GM12878 (cell line): ENCODE results near the gene ITFG1. TPM values are rescaled to one million over a fixed set of nuclear protein-coding genes. Genes with fewer than 3 reads are reported as not detected.
"Not testable (repeated sequence)": the region's sequence is repeated elsewhere in the genome, so short reads cannot be mapped to it uniquely, and the experiment has no call there.

Source experiments
- ATAC-seq: fragments of 200-7000 bp; cut with Tn5 transposase; 3 replicates; pipeline ENCODE4 v1.9.1; 2020; ENCODE audit warnings: mild to moderate bottlenecking, moderate library complexity
- BruUV-seq: library from RNA; stranded (reverse); fragments of 400-500 nt; replicated peaks from 2 replicates; lab custom pipeline; 2021; lab: Mats Ljungman, UMichigan
- CTCF ChIA-PET: fragments of 300-600 bp; sonication (Branson Sonifier 250); formaldehyde crosslinking; extraction: SDS; loops from one replicate; lab custom pipeline; 2021; ENCODE audit warnings: inconsistent platforms; lab: Yijun Ruan, JAX
- POLR2A ChIA-PET: fragments of 350-600 bp; formaldehyde crosslinking; extraction: SDS; loops from one replicate; lab custom pipeline; 2021; ENCODE audit warnings: inconsistent platforms; lab: Charles Lee
- RAD21 ChIA-PET: fragments of 300-600 bp; sonication (Branson Sonifier 250); formaldehyde crosslinking; loops from one replicate; lab custom pipeline; 2023; ENCODE audit warnings: antibody characterized with exemption; ENCODE audit not compliant: unreplicated experiment; lab: Charles Lee
- SMC1A ChIA-PET: fragments of 300-600 bp; sonication (Branson Sonifier 250); formaldehyde crosslinking; loops from one replicate; lab custom pipeline; 2023; ENCODE audit not compliant: unreplicated experiment, uncharacterized antibody; lab: Charles Lee
- DNase-seq: peaks from one replicate; pipeline ENCODE4 v3.0.0-alpha.2; 2011; ENCODE audit warnings: low read depth, low spot score
- FAIRE-seq: peaks from 3 replicates; lab custom pipeline; 2011; peaks lifted over from hg19 to GRCh38; lab: Jason Lieb, UNC
- H2AFZ ChIP-seq: 2 replicates; pipeline ENCODE4 v1.6.0; 2011; ENCODE audit warnings: low read depth, low read length, control low read depth; ENCODE audit not compliant: control insufficient read depth
- H3K27ac ChIP-seq: 2 replicates; pipeline ENCODE4 v1.5.1; 2011; ENCODE audit warnings: control low read depth; ENCODE audit not compliant: control insufficient read depth, insufficient read depth
- H3K27me3 ChIP-seq, 2 experiments: replicated peaks in 1 of 2; 2 replicates each; pipeline versions ENCODE4 v1.6.0 to v1.6.1; 2011; ENCODE audit warnings: low read length in 1 of 2; ENCODE audit not compliant: control insufficient read depth in 2 of 2, insufficient read depth in 2 of 2
- H3K36me3 ChIP-seq, 2 experiments: 2 replicates each; pipeline ENCODE4 v1.5.1; 2011; ENCODE audit warnings: low read length in 1 of 2; ENCODE audit not compliant: control insufficient read depth in 2 of 2, insufficient read depth in 2 of 2
- H3K4me1 ChIP-seq: 2 replicates; pipeline ENCODE4 v1.6.1; 2011; ENCODE audit warnings: mild to moderate bottlenecking, low read length, moderate library complexity, mixed read lengths; ENCODE audit not compliant: control insufficient read depth, insufficient read depth
- H3K4me2 ChIP-seq: 2 replicates; pipeline ENCODE4 v1.6.0; 2011; ENCODE audit warnings: control low read depth; ENCODE audit not compliant: control insufficient read depth, insufficient read depth
- H3K4me3 ChIP-seq: fragments of 200-600 bp; sonication (generic); 2 replicates; pipeline ENCODE4 v1.5.1; 2016
- H3K79me2 ChIP-seq: 2 replicates; pipeline ENCODE4 v1.6.0; 2011; ENCODE audit warnings: low read length; ENCODE audit not compliant: control insufficient read depth, insufficient read depth
- H3K9ac ChIP-seq: 2 replicates; pipeline ENCODE4 v1.8.0; 2011; ENCODE audit warnings: low read length, control low read depth, mixed read lengths; ENCODE audit not compliant: control insufficient read depth, insufficient read depth
- H3K9me3 ChIP-seq: replicated peaks from 3 replicates; pipeline ENCODE4 v1.5.1; 2011; ENCODE audit warnings: mild to moderate bottlenecking, low read length; ENCODE audit not compliant: control insufficient read depth, insufficient read depth
- H4K20me1 ChIP-seq: 2 replicates; pipeline ENCODE4 v1.6.0; 2011; ENCODE audit not compliant: control insufficient read depth, insufficient read depth
- BCL11A ChIP-seq: IDR thresholded peaks from 2 replicates; pipeline ENCODE4 v1.6.1; 2011; ENCODE audit warnings: low read depth, low read length
- IRF5 ChIP-seq: fragments of 450-650 bp; IDR thresholded peaks from 2 replicates; pipeline ENCODE4 v1.6.1; 2017; ENCODE audit warnings: borderline replicate concordance
- MTA2 ChIP-seq: fragments of 450-650 bp; IDR thresholded peaks from 2 replicates; pipeline ENCODE4 v1.6.1; 2016; ENCODE audit warnings: low read depth, mild to moderate bottlenecking, moderate library complexity
- PAX5 ChIP-seq: IDR thresholded peaks from 2 replicates; pipeline ENCODE4 v1.6.1; 2011; ENCODE audit warnings: low read depth, low read length, borderline replicate concordance
- SMC3 ChIP-seq: IDR thresholded peaks from 2 replicates; pipeline ENCODE4 v1.6.1; 2011; ENCODE audit warnings: low read length, improper control_type of control experiment, borderline replicate concordance
- SRF ChIP-seq, 2 experiments: IDR thresholded peaks; 2 replicates each; pipeline ENCODE4 v1.6.1; 2011; ENCODE audit warnings: low read depth in 2 of 2, low read length in 2 of 2, mild to moderate bottlenecking in 1 of 2, moderate library complexity in 1 of 2
- STAT3 ChIP-seq: IDR thresholded peaks from 2 replicates; pipeline ENCODE4 v1.6.1; 2011; ENCODE audit warnings: low read depth, low read length, improper control_type of control experiment
- ZBTB33 ChIP-seq: fragments of 450-650 bp; IDR thresholded peaks from 2 replicates; pipeline ENCODE4 v1.6.1; 2017; ENCODE audit warnings: mild to moderate bottlenecking
- ZBTB4 ChIP-seq: fragments of 450-650 bp; formaldehyde crosslinking; IDR thresholded peaks from 2 replicates; pipeline ENCODE4 v1.4.0; 2022; ENCODE audit warnings: mild to moderate bottlenecking, moderate library complexity
- WGBS: methylation state at CpG from one replicate; pipeline ENCODE4 v1.1.6; 2016; ENCODE audit warnings: low lambda C conversion rate; ENCODE audit not compliant: insufficient replicate concordance, insufficient coverage; ENCODE audit errors: missing lambda C conversion rate; 5-methylcytosine and 5-hydroxymethylcytosine counted together
- in situ Hi-C: fragments of 300-500 bp; cut with MboI; formaldehyde crosslinking; loops from 9 replicates; pipeline ENCODE4 v1.14.3; 2018; ENCODE audit warnings: mixed read lengths
- intact Hi-C: fragments of 100-400 bp; cut with micrococcal nuclease; formaldehyde crosslinking; loops from one replicate; pipeline ENCODE4 v1.14.2; 2022; ENCODE audit not compliant: unreplicated experiment
- polyA plus RNA-seq, 11 experiments: library from polyadenylated mRNA; depleted of rRNA in 4 of 11; unstranded in 6 of 11; stranded (reverse) in 5 of 11; fragments of >200 nt; fragmentation: Nextera tagmentation in 4 of 11; fragmentation: Illumina TruSeq in 1 of 11; extraction: Ambion mirVana in 4 of 11; extraction: Trizol in 1 of 11; gene quantifications; 1 replicate in 1 of 11; 2 replicates in 10 of 11; pipeline versions ENCODE4 v1.2.1 to v1.2.3, GENCODE V29; 2011 to 2016; ENCODE audit warnings: inconsistent platforms in 2 of 11, missing spikeins in 2 of 11, low read depth in 1 of 11
- total RNA-seq, 4 experiments: library from RNA; depleted of rRNA in 3 of 4; stranded (reverse); fragments of >200 nt in 3 of 4; fragmentation: Illumina TruSeq in 1 of 4; extraction: Trizol in 1 of 4; gene quantifications; 2 replicates each; pipeline versions ENCODE4 v1.2.1 to v1.2.3, GENCODE V29; 2013 to 2021
- TF ChIP-seq, protein P1 (sequence below): fragments of 450-650 bp; IDR thresholded peaks from 2 replicates; pipeline ENCODE4 v1.6.1; 2016; ENCODE audit warnings: mild to moderate bottlenecking

The ITFG1 gene
- total and polyA plus RNA-seq, 10 of the 15 experiments (the other 5 are each of a cell fraction or from before 2014, with no cell fraction given) = 9.3 to 56.3 (median 28.6) TPM

DNA sequence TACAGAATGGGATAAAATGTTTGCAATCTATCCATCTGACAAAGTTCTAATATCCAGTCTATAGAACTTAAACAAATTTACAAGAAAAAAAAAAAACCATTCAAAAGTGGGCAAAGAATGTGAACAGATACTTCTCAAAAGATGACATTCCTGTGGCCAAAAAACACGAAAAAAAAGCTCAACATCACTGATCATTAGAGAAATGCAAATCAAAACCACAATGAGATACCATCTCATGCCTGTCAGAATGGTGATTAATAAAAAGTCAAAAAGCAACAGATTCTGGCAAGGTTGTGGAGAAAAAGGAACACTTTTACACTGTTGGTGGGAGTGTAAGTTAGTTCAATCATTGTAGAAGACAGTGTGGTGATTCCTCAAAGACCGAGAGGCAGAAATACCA, 26.6 kb downstream of the ITFG1 start:
- H2AFZ ChIP-seq, H3K27me3 ChIP-seq, H4K20me1 ChIP-seq, H3K9me3 ChIP-seq, H3K4me1 ChIP-seq, DNase-seq, BruUV-seq, H3K4me2 ChIP-seq, H3K9ac ChIP-seq, H3K27ac ChIP-seq, CTCF ChIA-PET, FAIRE-seq, H3K4me3 ChIP-seq, in situ Hi-C loops, RAD21 ChIA-PET, intact Hi-C loops, ATAC-seq, H3K36me3 ChIP-seq, H3K79me2 ChIP-seq: not testable (repeated sequence)
- TF ChIP-seq, protein P1, sequence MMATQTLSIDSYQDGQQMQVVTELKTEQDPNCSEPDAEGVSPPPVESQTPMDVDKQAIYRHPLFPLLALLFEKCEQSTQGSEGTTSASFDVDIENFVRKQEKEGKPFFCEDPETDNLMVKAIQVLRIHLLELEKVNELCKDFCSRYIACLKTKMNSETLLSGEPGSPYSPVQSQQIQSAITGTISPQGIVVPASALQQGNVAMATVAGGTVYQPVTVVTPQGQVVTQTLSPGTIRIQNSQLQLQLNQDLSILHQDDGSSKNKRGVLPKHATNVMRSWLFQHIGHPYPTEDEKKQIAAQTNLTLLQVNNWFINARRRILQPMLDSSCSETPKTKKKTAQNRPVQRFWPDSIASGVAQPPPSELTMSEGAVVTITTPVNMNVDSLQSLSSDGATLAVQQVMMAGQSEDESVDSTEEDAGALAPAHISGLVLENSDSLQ = peak; percentile 77
- peak; percentile 19; the same call in 1 of the 2 replicates for TF ChIP-seq MTA2
- ChIA-PET SMC1A (interaction anchor here (0.6 to 1.8 kb wide), 2 partner anchors 17 to 41 kb away, joined by 3 to 4 read pairs; no protein-coding TSS in a partner anchor), POLR2A (interaction anchor here (0.6 kb wide), 1 partner anchor 11 kb away, joined by 5 read pairs; no protein-coding TSS in a partner anchor)
- 44% methylated on average over 2 of the region's 2 CpGs for WGBS

DNA sequence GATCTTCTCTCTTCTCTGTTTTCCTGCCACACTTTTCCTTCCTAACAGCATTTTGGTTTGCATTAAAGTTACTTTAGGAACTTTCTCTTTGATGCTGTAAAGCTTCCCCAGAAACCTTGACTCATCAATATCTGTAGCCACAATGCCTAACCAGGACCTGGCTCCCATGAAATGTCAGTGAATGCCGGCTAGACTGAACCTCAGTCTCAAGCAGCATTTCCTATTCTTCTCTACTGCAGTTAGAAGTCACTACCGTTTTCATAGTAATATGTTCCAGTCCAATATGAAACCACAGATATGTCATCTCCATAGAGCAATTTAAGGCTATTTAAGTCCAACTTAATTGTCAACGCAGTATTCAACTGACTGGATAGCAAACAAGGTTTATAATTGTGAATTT, 28.9 kb downstream of the ITFG1 start:
- no peaks in the 10 kb centered on the region for H3K9me3 ChIP-seq
- H3K4me1 ChIP-seq = no peaks in the 10 kb centered on the region
- no peaks in the 10 kb centered on the region for H4K20me1 ChIP-seq
- no peak for ATAC-seq
- no peak overlapping the region for H2AFZ ChIP-seq
- intact Hi-C loops = no loop called here
- 96% methylated on average over 3 of the region's 3 CpGs for WGBS
- no peaks in the 10 kb centered on the region; the same call in 1 of the 2 replicates for H3K79me2 ChIP-seq
- H3K4me3 ChIP-seq = no peak overlapping the region
- H3K36me3 ChIP-seq = peaks cover 0 to 9% of the 10 kb centered on the region in 2 experiments; a peak in 2 of 4 replicates
- SMC1A ChIA-PET = no interaction called here
- no peak for DNase-seq
- H3K9ac ChIP-seq = no peak overlapping the region
- POLR2A ChIA-PET = no interaction called here
- H3K27me3 ChIP-seq = no peaks in the 10 kb centered on the region
- no peak for FAIRE-seq
- BruUV-seq = no TSS peak
- RAD21 ChIA-PET = no interaction called here
- CTCF ChIA-PET = no interaction called here
- in situ Hi-C loops = no loop called here
- no peak overlapping the region for H3K4me2 ChIP-seq
- H3K27ac ChIP-seq = no peak overlapping the region
- no peak for TF ChIP-seq PAX5
- no peak for TF ChIP-seq IRF5
- no peak for TF ChIP-seq SRF (IDR thresholded peaks at IDR 0.05; ENCODE audit: low read depth in 2 of 2, low read length in 2 of 2)
- TF ChIP-seq STAT3 = no peak
- TF ChIP-seq SMC3 = no peak
- no peak for TF ChIP-seq BCL11A
- TF ChIP-seq ZBTB33 = no peak
- TF ChIP-seq ZBTB4 (CRISPR knock-in tag) = no peak
